ENCODE measurements around the gene EXOC3L2.
A peak's percentile ranks its signal among the peaks of the same experiment; 100 is the strongest.
"Not testable (repeated sequence)": the region's sequence is repeated elsewhere in the genome, so short reads cannot be mapped to it uniquely, and the experiment has no call there.

Gene EXOC3L2

DNA sequence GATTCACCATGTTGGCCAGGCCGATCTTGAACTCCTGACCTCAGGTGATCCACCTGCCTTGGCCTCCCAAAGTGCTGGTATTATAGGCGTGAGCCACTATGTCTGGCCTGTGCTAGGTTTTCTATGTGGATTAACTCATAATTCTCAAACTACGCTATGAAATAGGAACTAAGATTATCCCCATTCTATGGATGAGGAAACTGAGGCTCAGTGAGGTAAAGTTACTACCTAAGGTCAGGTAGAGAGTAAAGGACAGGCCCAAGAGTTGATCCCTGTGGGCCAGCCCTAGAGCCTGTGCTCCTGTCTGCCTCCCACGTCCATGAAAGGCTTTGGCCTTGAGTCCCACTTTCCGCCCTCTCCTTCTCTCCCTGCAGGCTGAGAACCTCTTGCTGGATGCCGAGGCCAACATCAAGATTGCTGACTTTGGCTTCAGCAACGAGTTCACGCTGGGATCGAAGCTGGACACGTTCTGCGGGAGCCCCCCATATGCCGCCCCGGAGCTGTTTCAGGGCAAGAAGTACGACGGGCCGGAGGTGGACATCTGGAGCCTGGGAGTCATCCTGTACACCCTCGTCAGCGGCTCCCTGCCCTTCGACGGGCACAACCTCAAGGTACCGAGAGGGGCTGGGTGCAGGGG lies 26.0 kb upstream of the EXOC3L2 start:
- Histone ChIP-seq H2AFZ (ENCODE audit: low read depth, low read length) (no peak overlapping the region), H3K4me3 (ENCODE audit: low read length) (no peak overlapping the region), H3K9me3 (ENCODE audit: low read length) (no peaks in the 10 kb centered on the region), H3K36me3 (ENCODE audit: insufficient read depth, low read length) (peaks cover 53% of the 10 kb centered on the region), H3K4me1 (ENCODE audit: insufficient read depth, low read length) (no peaks in the 10 kb centered on the region), H3K27me3 (ENCODE audit: insufficient read depth, low read length) (no peaks in the 10 kb centered on the region)

DNA sequence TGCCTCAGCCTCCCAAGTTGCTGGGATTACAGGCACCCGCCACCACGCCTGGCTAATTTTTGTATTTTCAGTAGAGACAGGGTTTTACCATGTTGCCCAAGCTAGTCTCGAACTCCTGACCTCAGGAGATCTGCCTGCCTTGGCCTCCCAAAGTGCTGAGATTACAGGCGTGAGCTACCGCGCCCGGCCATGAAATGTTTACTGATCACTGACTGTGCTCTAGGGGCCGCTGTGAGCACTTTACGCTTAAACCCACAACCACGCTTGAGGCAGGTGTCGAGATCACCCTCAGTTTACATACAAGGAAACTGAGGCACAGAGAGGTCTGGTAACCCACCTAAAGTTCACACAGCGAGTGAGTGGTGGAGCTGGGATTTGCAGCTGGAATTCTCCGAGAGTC lies 24.7 kb upstream of the EXOC3L2 start:
- H3K9me3 ChIP-seq (ENCODE audit: low read length); H3K4me3 ChIP-seq (ENCODE audit: low read length); H2AFZ ChIP-seq (ENCODE audit: low read depth, low read length); H3K27me3 ChIP-seq (ENCODE audit: insufficient read depth, low read length); H3K4me1 ChIP-seq (ENCODE audit: insufficient read depth, low read length): not testable (repeated sequence)
- H3K36me3 ChIP-seq (ENCODE audit: insufficient read depth, low read length), result peaks cover 55% of the 10 kb centered on the region

DNA sequence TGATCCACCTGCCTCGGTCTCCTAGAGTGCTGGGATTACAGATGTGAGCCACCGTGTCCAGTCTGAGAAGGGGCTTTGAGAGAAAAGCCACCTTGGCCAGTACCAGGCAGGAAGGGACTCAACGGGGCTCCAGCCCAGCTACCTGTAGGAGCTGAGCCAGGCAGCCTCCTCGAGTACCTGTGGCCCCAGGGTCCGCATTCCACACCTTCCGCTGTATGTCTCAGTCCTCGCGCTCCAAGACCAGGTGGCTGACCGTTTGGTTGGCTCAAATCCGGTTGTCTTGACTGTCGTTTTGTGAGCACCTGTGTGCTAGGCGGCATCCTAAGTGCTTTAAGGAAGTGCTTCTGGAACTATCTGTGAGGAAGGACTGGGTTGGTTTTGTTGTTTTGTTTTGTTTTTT lies 22.1 kb upstream of the EXOC3L2 start:
- no peaks in the 10 kb centered on the region for H3K27me3 ChIP-seq (ENCODE audit: insufficient read depth, low read length)
- no peak overlapping the region for H3K4me3 ChIP-seq (ENCODE audit: low read length)
- H3K36me3 ChIP-seq (ENCODE audit: insufficient read depth, low read length), result peaks cover 45% of the 10 kb centered on the region
- H3K4me1 ChIP-seq (ENCODE audit: insufficient read depth, low read length), result no peaks in the 10 kb centered on the region
- H3K9me3 ChIP-seq (ENCODE audit: low read length), result no peaks in the 10 kb centered on the region
- no peak overlapping the region for H2AFZ ChIP-seq (ENCODE audit: low read depth, low read length)

DNA sequence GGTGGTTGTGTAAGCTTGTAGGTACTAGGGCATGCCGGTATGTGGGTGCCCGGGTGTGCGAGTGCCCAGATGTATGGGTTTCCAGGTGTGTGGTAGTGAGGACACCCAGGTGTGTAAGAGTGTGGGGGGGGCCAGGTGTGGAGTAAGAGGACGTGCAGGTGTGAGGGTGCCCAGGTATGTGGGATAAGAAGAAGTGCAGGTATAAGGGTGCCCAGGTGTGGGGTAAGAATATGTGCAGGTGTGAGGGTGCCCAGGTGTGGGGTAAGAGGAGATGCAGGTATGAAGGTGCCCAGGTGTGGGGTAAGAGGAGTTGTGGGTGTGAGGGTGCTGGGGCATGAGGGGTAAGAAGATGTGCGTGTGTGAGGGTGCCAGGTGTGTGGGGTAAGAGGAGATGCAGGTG lies 20.2 kb upstream of the EXOC3L2 start:
- H3K36me3 ChIP-seq (ENCODE audit: insufficient read depth, low read length), result peaks cover 31% of the 10 kb centered on the region
- no peaks in the 10 kb centered on the region for H3K27me3 ChIP-seq (ENCODE audit: insufficient read depth, low read length)

DNA sequence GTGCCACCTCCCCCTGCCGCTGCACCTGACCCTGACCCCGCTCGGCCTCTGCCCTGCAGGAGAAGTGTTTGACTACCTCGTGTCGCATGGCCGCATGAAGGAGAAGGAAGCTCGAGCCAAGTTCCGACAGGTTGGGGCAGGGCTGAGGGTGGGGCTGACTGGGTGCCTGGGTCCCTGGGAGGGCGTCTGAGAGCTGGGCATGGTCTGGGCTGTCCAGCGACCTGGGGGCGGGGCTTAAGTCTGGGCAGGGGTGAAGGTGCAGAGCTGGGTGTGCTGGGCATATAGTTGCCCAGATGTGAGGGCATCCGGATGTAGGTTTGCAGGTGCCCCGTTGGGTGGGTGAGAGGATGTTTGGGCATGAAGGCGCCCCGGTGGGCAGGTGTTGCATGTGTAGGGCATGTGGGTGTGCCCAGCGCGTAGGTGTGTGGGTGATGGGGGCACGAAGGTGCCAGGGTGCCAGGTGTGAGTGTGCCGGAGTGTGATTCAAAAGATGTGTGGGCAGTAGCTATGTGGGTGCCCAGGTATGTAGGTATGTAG lies 19.6 kb upstream of the EXOC3L2 start:
- no peaks in the 10 kb centered on the region for H3K9me3 ChIP-seq (ENCODE audit: low read length)
- no peaks in the 10 kb centered on the region for H3K4me1 ChIP-seq (ENCODE audit: insufficient read depth, low read length)
- H3K4me3 ChIP-seq (ENCODE audit: low read length), result no peak overlapping the region
- no peaks in the 10 kb centered on the region for H3K27me3 ChIP-seq (ENCODE audit: insufficient read depth, low read length)
- peaks cover 27% of the 10 kb centered on the region for H3K36me3 ChIP-seq (ENCODE audit: insufficient read depth, low read length)
- H2AFZ ChIP-seq (ENCODE audit: low read depth, low read length), result no peak overlapping the region

More for the DNA sequence above, 20.2 kb upstream of the EXOC3L2 start:
- Histone ChIP-seq H3K4me1 (ENCODE audit: insufficient read depth, low read length) (no peaks in the 10 kb centered on the region), H2AFZ (ENCODE audit: low read depth, low read length) (no peak overlapping the region), H3K4me3 (ENCODE audit: low read length) (no peak overlapping the region), H3K9me3 (ENCODE audit: low read length) (no peaks in the 10 kb centered on the region)

DNA sequence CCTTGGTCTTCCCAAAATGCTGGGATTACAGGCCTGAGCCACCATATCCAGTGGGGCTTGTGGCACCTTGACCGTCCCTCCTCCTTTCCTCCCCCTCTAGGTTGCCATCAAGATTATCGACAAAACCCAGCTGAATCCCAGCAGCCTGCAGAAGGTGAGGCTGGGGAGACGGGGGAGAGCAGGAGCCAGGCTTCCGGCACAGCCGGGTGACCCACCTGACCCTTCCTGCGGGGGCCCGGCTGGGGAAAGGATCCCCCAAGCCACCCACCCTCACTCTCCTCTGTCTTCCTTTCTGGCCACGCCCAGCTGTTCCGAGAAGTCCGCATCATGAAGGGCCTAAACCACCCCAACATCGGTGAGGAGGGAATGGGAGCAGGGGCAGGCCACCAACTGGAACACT lies 17.8 kb upstream of the EXOC3L2 start:
- Histone ChIP-seq H3K36me3 (ENCODE audit: insufficient read depth, low read length) (peaks cover 26% of the 10 kb centered on the region), H3K4me1 (ENCODE audit: insufficient read depth, low read length) (no peaks in the 10 kb centered on the region), H3K9me3 (ENCODE audit: low read length) (no peaks in the 10 kb centered on the region), H2AFZ (ENCODE audit: low read depth, low read length) (no peak overlapping the region), H3K4me3 (ENCODE audit: low read length) (no peak overlapping the region), H3K27me3 (ENCODE audit: insufficient read depth, low read length) (no peaks in the 10 kb centered on the region)

DNA sequence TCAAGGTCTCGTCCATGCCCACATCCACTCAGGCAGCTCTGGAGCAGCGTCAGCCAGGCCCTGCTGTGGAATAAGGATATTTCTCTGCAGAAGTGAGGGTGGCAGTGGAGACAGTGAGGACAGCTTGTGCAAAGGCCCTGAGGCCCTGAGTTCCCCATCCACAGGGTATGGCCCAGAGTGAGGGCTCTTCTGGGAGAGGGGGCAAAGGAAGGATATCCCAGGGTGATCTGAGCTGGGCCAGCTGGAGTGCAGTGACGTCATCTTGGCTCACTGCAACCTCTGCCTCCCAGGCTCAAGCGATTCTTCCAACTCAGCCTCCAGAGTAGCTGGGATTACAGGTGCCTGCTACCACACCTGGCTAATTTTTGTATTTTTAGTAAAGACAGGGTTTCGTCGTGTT lies 17.4 kb upstream of the EXOC3L2 start:
- Histone ChIP-seq H3K4me3 (ENCODE audit: low read length) (no peak overlapping the region), H3K36me3 (ENCODE audit: insufficient read depth, low read length) (peaks cover 26% of the 10 kb centered on the region), H2AFZ (ENCODE audit: low read depth, low read length) (no peak overlapping the region), H3K27me3 (ENCODE audit: insufficient read depth, low read length) (no peaks in the 10 kb centered on the region), H3K4me1 (ENCODE audit: insufficient read depth, low read length) (no peaks in the 10 kb centered on the region), H3K9me3 (ENCODE audit: low read length) (no peaks in the 10 kb centered on the region)

DNA sequence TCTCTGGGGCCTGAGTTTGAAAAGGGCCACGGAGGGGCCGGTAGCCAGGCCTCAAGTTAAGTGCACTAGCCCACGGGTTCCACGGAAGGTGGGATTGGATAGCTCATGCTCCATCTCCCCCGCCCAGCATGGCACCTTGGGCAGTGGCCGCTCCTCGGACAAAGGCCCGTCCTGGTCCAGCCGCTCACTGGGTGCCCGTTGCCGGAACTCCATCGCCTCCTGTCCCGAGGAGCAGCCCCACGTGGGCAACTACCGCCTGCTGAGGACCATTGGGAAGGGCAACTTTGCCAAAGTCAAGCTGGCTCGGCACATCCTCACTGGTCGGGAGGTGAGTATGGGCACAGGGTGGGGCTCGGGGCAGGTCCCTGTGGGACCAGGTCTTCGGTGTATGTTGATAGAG lies 13.7 kb upstream of the EXOC3L2 start:
- H3K4me3 ChIP-seq (ENCODE audit: low read length), result no peak overlapping the region
- no peaks in the 10 kb centered on the region for H3K9me3 ChIP-seq (ENCODE audit: low read length)
- no peak overlapping the region for H2AFZ ChIP-seq (ENCODE audit: low read depth, low read length)
- no peaks in the 10 kb centered on the region for H3K4me1 ChIP-seq (ENCODE audit: insufficient read depth, low read length)
- H3K27me3 ChIP-seq (ENCODE audit: insufficient read depth, low read length), result no peaks in the 10 kb centered on the region
- peaks cover 10% of the 10 kb centered on the region for H3K36me3 ChIP-seq (ENCODE audit: insufficient read depth, low read length)

DNA sequence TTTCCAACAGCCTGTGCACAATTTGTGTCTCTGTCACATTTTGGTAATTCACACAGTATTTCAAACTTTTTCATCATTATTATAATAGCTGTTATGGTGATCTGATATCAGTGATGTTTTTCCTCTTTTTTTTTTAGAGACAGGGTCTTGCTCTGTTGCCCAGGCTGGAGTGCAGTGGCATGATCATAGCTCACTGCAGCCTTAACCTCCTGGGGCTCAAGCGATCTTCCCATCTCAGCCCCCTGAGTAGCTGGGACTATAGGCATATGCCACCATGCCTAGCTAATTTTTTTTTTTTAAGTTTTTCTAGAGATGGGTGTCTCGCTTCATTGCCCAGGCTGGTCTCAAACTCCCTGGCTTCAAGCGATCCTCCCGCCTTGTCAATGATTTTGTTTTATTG lies 11.6 kb upstream of the EXOC3L2 start:
- H3K36me3 ChIP-seq (ENCODE audit: insufficient read depth, low read length), result peaks cover 13% of the 10 kb centered on the region
- H3K4me1 ChIP-seq (ENCODE audit: insufficient read depth, low read length), result peaks cover 7% of the 10 kb centered on the region
- no peaks in the 10 kb centered on the region for H3K27me3 ChIP-seq (ENCODE audit: insufficient read depth, low read length)
- no peak overlapping the region for H3K4me3 ChIP-seq (ENCODE audit: low read length)
- no peaks in the 10 kb centered on the region for H3K9me3 ChIP-seq (ENCODE audit: low read length)
- no peak overlapping the region for H2AFZ ChIP-seq (ENCODE audit: low read depth, low read length)

DNA sequence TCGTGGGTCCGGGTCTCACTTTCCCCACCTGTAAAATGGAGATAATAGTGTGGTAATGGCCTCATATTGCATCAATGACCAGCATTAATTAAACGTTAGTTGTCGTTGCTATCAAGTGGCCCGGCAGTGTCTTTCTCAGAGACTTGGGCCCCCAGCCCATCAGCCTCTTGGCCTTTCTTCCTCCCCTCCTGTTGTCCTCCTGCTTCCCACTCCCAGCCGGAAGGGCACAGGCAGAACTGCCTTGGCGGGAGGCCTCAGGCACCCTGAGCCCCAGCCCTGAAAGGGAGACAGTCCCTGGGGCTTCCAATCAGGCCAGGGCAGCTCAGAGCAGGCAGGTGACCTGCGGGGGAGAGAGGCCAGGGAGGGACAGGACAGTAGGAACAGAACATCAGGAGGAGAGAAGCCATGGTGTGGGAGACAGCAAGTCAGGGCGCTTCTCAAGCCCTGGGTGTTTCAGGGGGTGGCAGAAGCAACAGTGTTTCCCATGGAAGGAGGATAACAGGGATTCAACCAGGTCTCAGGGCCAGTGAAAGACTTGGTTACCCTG lies 10.5 kb upstream of the EXOC3L2 start:
- H3K4me1 ChIP-seq (ENCODE audit: insufficient read depth, low read length), result peaks cover 7% of the 10 kb centered on the region
- H2AFZ ChIP-seq (ENCODE audit: low read depth, low read length), result no peak overlapping the region
- H3K9me3 ChIP-seq (ENCODE audit: low read length), result no peaks in the 10 kb centered on the region
- H3K4me3 ChIP-seq (ENCODE audit: low read length), result no peak overlapping the region
- H3K36me3 ChIP-seq (ENCODE audit: insufficient read depth, low read length), result peaks cover 13% of the 10 kb centered on the region
- no peaks in the 10 kb centered on the region for H3K27me3 ChIP-seq (ENCODE audit: insufficient read depth, low read length)

DNA sequence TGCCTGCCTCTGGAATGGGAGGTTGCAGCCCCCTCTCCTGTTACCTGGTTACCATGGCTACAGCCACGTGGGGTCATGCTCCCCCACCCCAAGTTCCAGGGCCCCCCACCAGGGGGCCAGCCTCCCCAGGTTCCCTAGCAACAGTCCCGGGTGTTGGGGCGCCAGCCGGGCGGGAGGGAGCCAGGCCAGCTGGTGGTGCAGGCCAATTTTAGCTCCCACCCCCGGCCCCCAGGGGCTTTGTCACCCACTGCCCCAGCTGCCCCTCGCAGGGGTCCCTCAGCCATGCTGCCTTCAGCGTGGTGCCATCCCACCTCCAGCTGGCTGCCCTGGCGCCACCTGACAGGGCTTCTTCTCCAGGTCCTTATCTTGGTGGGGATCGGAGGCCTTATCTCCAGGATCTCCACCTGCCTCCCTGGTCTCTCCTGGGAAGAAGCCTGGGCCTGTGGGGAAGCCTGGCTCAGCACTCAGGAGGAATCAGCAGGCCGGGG lies 8.9 kb upstream of the EXOC3L2 start:
- Histone ChIP-seq H3K36me3 (ENCODE audit: insufficient read depth, low read length) (peaks cover 10% of the 10 kb centered on the region), H3K4me3 (ENCODE audit: low read length) (no peak overlapping the region), H3K27me3 (ENCODE audit: insufficient read depth, low read length) (no peaks in the 10 kb centered on the region), H2AFZ (ENCODE audit: low read depth, low read length) (no peak overlapping the region), H3K9me3 (ENCODE audit: low read length) (no peaks in the 10 kb centered on the region), H3K4me1 (ENCODE audit: insufficient read depth, low read length) (peaks cover 13% of the 10 kb centered on the region)

DNA sequence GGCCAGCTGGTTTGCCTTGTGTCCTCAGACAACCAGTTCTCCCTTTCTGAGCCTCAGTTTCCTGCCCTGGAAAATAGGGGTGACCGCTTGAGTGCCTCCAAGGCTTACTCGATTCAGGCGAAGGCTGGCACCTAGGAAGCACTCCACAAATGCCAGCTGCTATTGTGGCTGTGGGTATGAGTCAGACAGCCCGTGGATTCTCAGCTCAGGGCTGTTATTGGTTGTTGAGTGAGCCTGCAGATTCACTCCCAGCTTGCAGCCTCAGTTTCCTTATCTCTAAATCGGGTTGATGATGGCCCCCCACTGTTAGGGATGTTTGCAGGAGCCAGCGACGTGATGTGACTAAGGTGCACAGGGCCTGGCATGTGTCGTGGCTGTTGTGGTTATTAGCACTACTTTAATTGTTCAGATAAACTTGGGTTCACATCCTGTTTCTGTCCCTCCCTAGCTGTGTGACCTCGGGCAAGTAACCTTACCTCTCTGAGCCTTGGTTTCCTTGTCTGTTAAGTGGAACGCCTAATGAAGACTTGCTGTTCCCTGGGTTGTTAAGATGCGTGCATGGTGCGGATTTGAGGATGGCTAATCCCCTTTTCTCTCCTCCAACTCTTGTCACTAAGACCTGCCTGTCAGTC lies 8.3 kb upstream of the EXOC3L2 start:
- no peaks in the 10 kb centered on the region for H3K27me3 ChIP-seq (ENCODE audit: insufficient read depth, low read length)
- H3K36me3 ChIP-seq (ENCODE audit: insufficient read depth, low read length), result peaks cover 6% of the 10 kb centered on the region
- H3K4me1 ChIP-seq (ENCODE audit: insufficient read depth, low read length), result peaks cover 13% of the 10 kb centered on the region
- no peak overlapping the region for H3K4me3 ChIP-seq (ENCODE audit: low read length)
- H3K9me3 ChIP-seq (ENCODE audit: low read length), result no peaks in the 10 kb centered on the region
- no peak overlapping the region for H2AFZ ChIP-seq (ENCODE audit: low read depth, low read length)

DNA sequence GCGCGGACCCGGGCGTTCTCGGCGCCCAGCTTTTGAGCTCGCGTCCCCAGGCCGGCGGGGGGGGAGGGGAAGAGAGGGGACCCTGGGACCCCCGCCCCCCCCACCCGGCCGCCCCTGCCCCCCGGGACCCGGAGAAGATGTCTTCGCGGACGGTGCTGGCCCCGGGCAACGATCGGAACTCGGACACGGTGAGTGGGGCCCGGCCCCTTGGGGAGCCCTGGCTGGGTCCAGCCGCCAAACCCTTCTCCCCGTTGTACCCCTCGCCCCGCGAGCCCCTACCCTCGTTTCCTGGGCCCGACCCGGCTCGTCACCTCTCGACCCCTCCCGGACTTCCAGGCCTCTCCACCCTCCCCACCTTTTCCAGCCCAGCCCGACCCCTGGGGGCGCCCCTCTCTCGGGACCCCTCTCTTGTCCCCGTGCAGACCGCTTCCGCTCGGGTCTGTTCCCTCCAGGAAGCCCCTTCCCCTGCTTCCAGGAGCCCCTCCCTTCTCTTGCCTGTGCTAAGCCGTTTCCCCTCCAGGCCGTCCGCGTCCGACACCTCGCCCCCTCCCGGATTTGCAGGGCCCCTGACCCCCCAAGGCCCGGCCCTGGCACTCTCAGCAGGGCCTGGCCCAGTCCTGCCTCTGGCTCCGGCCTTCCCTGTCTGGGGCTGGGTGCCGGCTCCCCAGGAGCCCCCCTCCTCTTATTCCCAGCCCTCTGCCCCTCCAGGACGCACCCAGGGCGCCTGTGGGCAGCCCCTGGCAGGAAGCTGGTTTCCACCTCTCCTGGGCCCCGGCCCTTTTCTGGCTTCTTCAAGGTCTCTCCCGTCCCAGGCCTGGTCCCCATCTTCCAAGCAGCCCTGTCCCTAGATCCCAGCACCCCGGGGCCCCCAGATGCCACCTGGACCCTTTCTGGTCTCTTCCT lies 6.5 kb upstream of the EXOC3L2 start:
- Histone ChIP-seq H3K4me1 (ENCODE audit: insufficient read depth, low read length) (peaks cover 13% of the 10 kb centered on the region), H2AFZ (ENCODE audit: low read depth, low read length) (no peak overlapping the region), H3K9me3 (ENCODE audit: low read length) (no peaks in the 10 kb centered on the region), H3K36me3 (ENCODE audit: insufficient read depth, low read length) (peaks cover 6% of the 10 kb centered on the region), H3K4me3 (ENCODE audit: low read length) (peak overlapping the region; percentile 79), H3K27me3 (ENCODE audit: insufficient read depth, low read length) (no peaks in the 10 kb centered on the region)
